MM.1S (cell line): ENCODE data around the gene CSGALNACT2.

ENCODE experiments used
- DNase-seq: peaks from one replicate; pipeline ENCODE4 v3.0.0-alpha.2; 2015
- H2AFZ ChIP-seq: fragments of 300-600 bp; sonication (generic); 2 replicates; pipeline ENCODE4 v1.6.0; 2016; ENCODE audit warnings: antibody characterized with exemption, low read length
- H3F3A ChIP-seq: fragments of 300-600 bp; sonication (generic); 2 replicates; pipeline ENCODE4 v1.6.1; 2016; ENCODE audit warnings: mild to moderate bottlenecking, antibody characterized with exemption, low read length, moderate library complexity, mixed read lengths; ENCODE audit not compliant: insufficient read depth
- H3K27ac ChIP-seq: fragments of 300-600 bp; sonication (generic); 2 replicates; pipeline ENCODE4 v1.5.1; 2016; ENCODE audit warnings: mild to moderate bottlenecking, low read length
- H3K27me3 ChIP-seq: fragments of 300-600 bp; sonication (generic); replicated peaks from 2 replicates; pipeline ENCODE4 v1.6.0; 2016; ENCODE audit warnings: low read length; ENCODE audit not compliant: insufficient read depth
- H3K36me3 ChIP-seq: fragments of 300-600 bp; sonication (generic); replicated peaks from 2 replicates; pipeline ENCODE4 v1.6.1; 2016; ENCODE audit warnings: mild to moderate bottlenecking, low read length, mixed read lengths; ENCODE audit not compliant: insufficient read depth
- H3K4me1 ChIP-seq: fragments of 300-600 bp; sonication (generic); 2 replicates; pipeline ENCODE4 v1.6.1; 2016; ENCODE audit warnings: low read length, mixed read lengths
- H3K4me2 ChIP-seq: fragments of 300-600 bp; sonication (generic); 2 replicates; pipeline ENCODE4 v1.6.0; 2016; ENCODE audit warnings: low read depth, low read length
- H3K4me3 ChIP-seq: fragments of 300-600 bp; sonication (generic); 2 replicates; pipeline ENCODE4 v1.5.1; 2016; ENCODE audit warnings: low read length, mixed read lengths
- H3K79me2 ChIP-seq: fragments of 300-600 bp; sonication (generic); 2 replicates; pipeline ENCODE4 v1.6.1; 2016; ENCODE audit warnings: mixed run types, low read length, mixed read lengths
- H3K9ac ChIP-seq: fragments of 300-600 bp; sonication (generic); 2 replicates; pipeline ENCODE4 v1.6.1; 2016; ENCODE audit warnings: low read length, mixed read lengths
- H3K9me2 ChIP-seq: fragments of 300-600 bp; sonication (generic); replicated peaks from 2 replicates; pipeline ENCODE4 v1.6.1; 2016; ENCODE audit warnings: mild to moderate bottlenecking, low read length, mixed read lengths; ENCODE audit not compliant: insufficient read depth
- H3K9me3 ChIP-seq: fragments of 300-600 bp; sonication (generic); replicated peaks from 2 replicates; pipeline ENCODE4 v1.6.1; 2016; ENCODE audit warnings: mild to moderate bottlenecking, low read length, mixed read lengths; ENCODE audit not compliant: insufficient read depth
- H4K20me1 ChIP-seq: fragments of 300-600 bp; sonication (generic); 2 replicates; pipeline ENCODE4 v1.6.1; 2016; ENCODE audit warnings: mild to moderate bottlenecking, low read length, moderate library complexity, mixed read lengths; ENCODE audit not compliant: insufficient read depth
- CTCF ChIP-seq: fragments of 300-600 bp; sonication (generic); IDR thresholded peaks from 2 replicates; pipeline ENCODE4 v1.5.1; 2016; ENCODE audit warnings: antibody characterized with exemption, low read length, mixed read lengths
- EZH2 ChIP-seq: fragments of 300-600 bp; sonication (generic); optimal IDR thresholded peaks from 2 replicates; pipeline ENCODE3; 2017; ENCODE audit warnings: low read depth, mild to moderate bottlenecking, antibody characterized with exemption, low read length, mixed read lengths
- EZH2phosphoT487 ChIP-seq: fragments of 300-600 bp; sonication (generic); IDR thresholded peaks from 2 replicates; pipeline ENCODE4 v1.6.1; 2018; ENCODE audit warnings: antibody characterized with exemption, low read length

The CSGALNACT2 gene

GRCh38 chr10:43196981-43197833 is 59.0 kb downstream of the CSGALNACT2 start:
- no peaks in the 10 kb centered on the region for H3K9me3 ChIP-seq
- H4K20me1 ChIP-seq: no peaks in the 10 kb centered on the region
- no peaks in the 10 kb centered on the region for H3F3A ChIP-seq
- H3K4me3 ChIP-seq: no peak overlapping the region
- no peak for DNase-seq
- H3K4me1 ChIP-seq: no peaks in the 10 kb centered on the region
- TF ChIP-seq CTCF: no peak
- no peak for TF ChIP-seq EZH2phosphoT487
- no peaks in the 10 kb centered on the region for H3K79me2 ChIP-seq
- H3K4me2 ChIP-seq: no peak overlapping the region
- no peak overlapping the region for H3K27ac ChIP-seq
- no peaks in the 10 kb centered on the region for H3K9me2 ChIP-seq
- no peak overlapping the region for H2AFZ ChIP-seq
- H3K27me3 ChIP-seq: no peaks in the 10 kb centered on the region
- H3K36me3 ChIP-seq: no peaks in the 10 kb centered on the region
- H3K9ac ChIP-seq: no peak overlapping the region

GRCh38 chr10:43197834-43198681 is 59.8 kb downstream of the CSGALNACT2 start:
- Histone ChIP-seq H3K9me3 (no peaks in the 10 kb centered on the region), H3K4me3 (no peak overlapping the region), H3K79me2 (no peaks in the 10 kb centered on the region), H4K20me1 (no peaks in the 10 kb centered on the region), H3K27me3 (no peaks in the 10 kb centered on the region), H3K4me2 (no peak overlapping the region), H3K36me3 (no peaks in the 10 kb centered on the region), H3K9me2 (no peaks in the 10 kb centered on the region), H2AFZ (no peak overlapping the region), H3F3A (no peaks in the 10 kb centered on the region), H3K9ac (no peak overlapping the region), H3K27ac (no peak overlapping the region), H3K4me1 (no peaks in the 10 kb centered on the region)
- peak; percentile 41 for TF ChIP-seq CTCF
- no peak for TF ChIP-seq EZH2phosphoT487
- no peak for DNase-seq

GRCh38 chr10:43198682-43199005 is 60.4 kb downstream of the CSGALNACT2 start:
- H3K4me1 ChIP-seq: no peaks in the 10 kb centered on the region
- no peak overlapping the region for H3K4me3 ChIP-seq
- no peak overlapping the region for H2AFZ ChIP-seq
- H3K27me3 ChIP-seq: no peaks in the 10 kb centered on the region
- no peaks in the 10 kb centered on the region for H3F3A ChIP-seq
- H3K36me3 ChIP-seq: no peaks in the 10 kb centered on the region
- no peak for DNase-seq
- H3K4me2 ChIP-seq: no peak overlapping the region
- no peaks in the 10 kb centered on the region for H3K9me3 ChIP-seq
- no peaks in the 10 kb centered on the region for H3K9me2 ChIP-seq
- no peak overlapping the region for H3K9ac ChIP-seq
- no peak overlapping the region for H3K27ac ChIP-seq
- H3K79me2 ChIP-seq: no peaks in the 10 kb centered on the region
- TF ChIP-seq EZH2 (no peak), CTCF (no peak), EZH2phosphoT487 (no peak)
- H4K20me1 ChIP-seq: no peaks in the 10 kb centered on the region
